Forelimb muscle (tissue), 1 donor: Measurements from ENCODE around the gene OVCH2. TPM values are rescaled to one million over a fixed set of nuclear protein-coding genes. Genes with fewer than 3 reads are reported as not detected.
"Not testable (repeated sequence)": the region's sequence is repeated elsewhere in the genome, so short reads cannot be mapped to it uniquely, and the experiment has no call there.

Experiments used
- DNase-seq: peaks from one replicate; pipeline ENCODE4 v3.0.0-alpha.2; 2013; ENCODE audit warnings: low read depth
- polyA plus RNA-seq: library from polyadenylated mRNA; unstranded; fragments of 120-200 nt; gene quantifications from one replicate; pipeline ENCODE4 v1.2.1, GENCODE V29; 2013; ENCODE audit not compliant: insufficient read length

The OVCH2 gene
- polyA plus RNA-seq, 1 donor: 0.13 TPM

GRCh38 chr11:7671347-7672215 is 34.7 kb downstream of the OVCH2 start:
- DNase-seq: no peak

GRCh38 chr11:7670641-7671040 is 35.6 kb downstream of the OVCH2 start:
- no peak for DNase-seq

GRCh38 chr11:7668911-7669310 is 37.4 kb downstream of the OVCH2 start:
- no peak for DNase-seq

GRCh38 chr11:7668464-7668863 is 37.8 kb downstream of the OVCH2 start:
- DNase-seq: no peak

- DNase-seq: no peak
Observed at GRCh38 chr11:7667460-7667859, 38.8 kb downstream of the OVCH2 start.

GRCh38 chr11:7666292-7666866 is 39.9 kb downstream of the OVCH2 start:
- DNase-seq: no peak

GRCh38 chr11:7665473-7666291 is 40.6 kb downstream of the OVCH2 start:
- no peak for DNase-seq

GRCh38 chr11:7664867-7665266 is 41.4 kb downstream of the OVCH2 start:
- no peak for DNase-seq

- DNase-seq: not testable (repeated sequence)
Observed at GRCh38 chr11:7663531-7663930, 42.7 kb downstream of the OVCH2 start.

- peak; percentile 39 for DNase-seq
Observed at GRCh38 chr11:7657306-7658025, 48.8 kb downstream of the OVCH2 start.

GRCh38 chr11:7656704-7657103 is 49.6 kb downstream of the OVCH2 start:
- DNase-seq: no peak

GRCh38 chr11:7655253-7656217 is 50.7 kb downstream of the OVCH2 start:
- no peak for DNase-seq

GRCh38 chr11:7654195-7654705 is 52.0 kb downstream of the OVCH2 start:
- no peak for DNase-seq

GRCh38 chr11:7651700-7652099 is 54.6 kb downstream of the OVCH2 start:
- no peak for DNase-seq

- no peak for DNase-seq
Observed at GRCh38 chr11:7651140-7651551, 55.1 kb downstream of the OVCH2 start.

- DNase-seq: no peak
Observed at GRCh38 chr11:7648264-7648663, 58.0 kb downstream of the OVCH2 start.

GRCh38 chr11:7646866-7647265 is 59.4 kb downstream of the OVCH2 start:
- DNase-seq: no peak

GRCh38 chr11:7645206-7645605 is 61.1 kb downstream of the OVCH2 start:
- DNase-seq: no peak

- DNase-seq: no peak
Observed at GRCh38 chr11:7643314-7643713, 63.0 kb downstream of the OVCH2 start.

- DNase-seq: no peak
Observed at GRCh38 chr11:7642747-7643146, 63.5 kb downstream of the OVCH2 start.
